ENCODE measurements around the gene GNL3. TPM values are rescaled to one million over a fixed set of nuclear protein-coding genes. Genes with fewer than 3 reads are reported as not detected.

The GNL3 gene
- total and polyA plus RNA-seq, 2 of the 8 experiments (the other 6 are each of a cell fraction or from before 2014, with no cell fraction given): 45.5 to 184 TPM

- no peak for TF ChIP-seq USF2 (IDR thresholded peaks at IDR 0.05; ENCODE audit: low read length)
- no peak for TF ChIP-seq TAF1 (IDR thresholded peaks at IDR 0.05; ENCODE audit: low read depth, low read length)
These were observed 17.5 kb downstream of the GNL3 start (continued) for GRCh38 chr3:52703341-52703740.

All from H1 (cell line).